ENCODE data around the gene TSHZ2. TPM values are rescaled to one million over a fixed set of nuclear protein-coding genes. Genes with fewer than 3 reads are reported as not detected.

Gene TSHZ2
- total and polyA plus RNA-seq, 9 of the 15 experiments (the other 6 are each of a cell fraction or from before 2014, with no cell fraction given), result 0.03 to 0.20 (median 0.05) TPM; not detected in 4

DNA sequence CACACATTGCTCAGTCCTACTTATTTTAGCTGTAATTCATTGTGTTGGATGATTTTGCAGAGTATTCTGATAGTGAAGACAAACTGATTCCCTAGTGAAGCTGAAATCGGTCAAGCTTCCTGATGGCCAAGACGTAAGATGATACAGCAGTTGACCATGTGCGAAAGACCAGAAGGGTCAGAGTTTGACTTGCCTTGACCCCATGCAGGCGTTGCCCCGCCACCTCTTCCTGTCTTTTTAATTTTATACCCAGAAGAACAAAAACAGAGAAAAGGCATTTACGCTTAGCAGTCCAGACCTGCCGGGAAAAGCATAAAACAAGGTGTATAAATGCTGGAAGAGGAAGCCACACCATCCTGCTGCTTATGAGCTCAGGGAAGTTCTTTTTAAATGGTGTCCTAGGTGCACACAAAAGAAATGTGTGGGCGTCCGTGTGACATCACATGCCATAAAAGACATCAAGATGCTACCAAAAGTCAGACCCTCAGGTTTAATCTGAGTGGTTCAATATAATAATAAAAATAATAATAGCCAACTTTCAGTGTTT lies 32.2 kb downstream of the TSHZ2 start:
- BruUV-seq (replicated peaks), result no TSS peak
- in situ Hi-C loops (cut with MboI), result no loop called here
- TF ChIP-seq ZZZ3 (IDR thresholded peaks at IDR 0.05), result no peak
- no peak for TF ChIP-seq SAFB (IDR thresholded peaks at IDR 0.05; ENCODE audit: borderline replicate concordance, low read depth, low read length)
- TF ChIP-seq, protein P1, sequence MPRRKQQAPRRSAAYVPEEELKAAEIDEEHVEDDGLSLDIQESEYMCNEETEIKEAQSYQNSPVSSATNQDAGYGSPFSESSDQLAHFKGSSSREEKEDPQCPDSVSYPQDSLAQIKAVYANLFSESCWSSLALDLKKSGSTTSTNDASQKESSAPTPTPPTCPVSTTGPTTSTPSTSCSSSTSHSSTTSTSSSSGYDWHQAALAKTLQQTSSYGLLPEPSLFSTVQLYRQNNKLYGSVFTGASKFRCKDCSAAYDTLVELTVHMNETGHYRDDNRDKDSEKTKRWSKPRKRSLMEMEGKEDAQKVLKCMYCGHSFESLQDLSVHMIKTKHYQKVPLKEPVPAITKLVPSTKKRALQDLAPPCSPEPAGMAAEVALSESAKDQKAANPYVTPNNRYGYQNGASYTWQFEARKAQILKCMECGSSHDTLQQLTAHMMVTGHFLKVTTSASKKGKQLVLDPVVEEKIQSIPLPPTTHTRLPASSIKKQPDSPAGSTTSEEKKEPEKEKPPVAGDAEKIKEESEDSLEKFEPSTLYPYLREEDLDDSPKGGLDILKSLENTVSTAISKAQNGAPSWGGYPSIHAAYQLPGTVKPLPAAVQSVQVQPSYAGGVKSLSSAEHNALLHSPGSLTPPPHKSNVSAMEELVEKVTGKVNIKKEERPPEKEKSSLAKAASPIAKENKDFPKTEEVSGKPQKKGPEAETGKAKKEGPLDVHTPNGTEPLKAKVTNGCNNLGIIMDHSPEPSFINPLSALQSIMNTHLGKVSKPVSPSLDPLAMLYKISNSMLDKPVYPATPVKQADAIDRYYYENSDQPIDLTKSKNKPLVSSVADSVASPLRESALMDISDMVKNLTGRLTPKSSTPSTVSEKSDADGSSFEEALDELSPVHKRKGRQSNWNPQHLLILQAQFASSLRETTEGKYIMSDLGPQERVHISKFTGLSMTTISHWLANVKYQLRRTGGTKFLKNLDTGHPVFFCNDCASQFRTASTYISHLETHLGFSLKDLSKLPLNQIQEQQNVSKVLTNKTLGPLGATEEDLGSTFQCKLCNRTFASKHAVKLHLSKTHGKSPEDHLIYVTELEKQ (CRISPR knock-in tag; IDR thresholded peaks at IDR 0.05), result no peak
- TF ChIP-seq HMG20A (CRISPR knock-in tag; conservative IDR thresholded peaks at IDR 0.05), result no peak
- TF ChIP-seq RFX5 (IDR thresholded peaks at IDR 0.05; ENCODE audit: low read depth, low read length), result no peak
- TF ChIP-seq, protein P2, sequence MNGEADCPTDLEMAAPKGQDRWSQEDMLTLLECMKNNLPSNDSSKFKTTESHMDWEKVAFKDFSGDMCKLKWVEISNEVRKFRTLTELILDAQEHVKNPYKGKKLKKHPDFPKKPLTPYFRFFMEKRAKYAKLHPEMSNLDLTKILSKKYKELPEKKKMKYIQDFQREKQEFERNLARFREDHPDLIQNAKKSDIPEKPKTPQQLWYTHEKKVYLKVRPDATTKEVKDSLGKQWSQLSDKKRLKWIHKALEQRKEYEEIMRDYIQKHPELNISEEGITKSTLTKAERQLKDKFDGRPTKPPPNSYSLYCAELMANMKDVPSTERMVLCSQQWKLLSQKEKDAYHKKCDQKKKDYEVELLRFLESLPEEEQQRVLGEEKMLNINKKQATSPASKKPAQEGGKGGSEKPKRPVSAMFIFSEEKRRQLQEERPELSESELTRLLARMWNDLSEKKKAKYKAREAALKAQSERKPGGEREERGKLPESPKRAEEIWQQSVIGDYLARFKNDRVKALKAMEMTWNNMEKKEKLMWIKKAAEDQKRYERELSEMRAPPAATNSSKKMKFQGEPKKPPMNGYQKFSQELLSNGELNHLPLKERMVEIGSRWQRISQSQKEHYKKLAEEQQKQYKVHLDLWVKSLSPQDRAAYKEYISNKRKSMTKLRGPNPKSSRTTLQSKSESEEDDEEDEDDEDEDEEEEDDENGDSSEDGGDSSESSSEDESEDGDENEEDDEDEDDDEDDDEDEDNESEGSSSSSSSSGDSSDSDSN (IDR thresholded peaks at IDR 0.05; ENCODE audit: borderline replicate concordance in 1 of 2, low read depth in 2 of 2, low read length in 2 of 2), result no peak
- TF ChIP-seq, protein P3, sequence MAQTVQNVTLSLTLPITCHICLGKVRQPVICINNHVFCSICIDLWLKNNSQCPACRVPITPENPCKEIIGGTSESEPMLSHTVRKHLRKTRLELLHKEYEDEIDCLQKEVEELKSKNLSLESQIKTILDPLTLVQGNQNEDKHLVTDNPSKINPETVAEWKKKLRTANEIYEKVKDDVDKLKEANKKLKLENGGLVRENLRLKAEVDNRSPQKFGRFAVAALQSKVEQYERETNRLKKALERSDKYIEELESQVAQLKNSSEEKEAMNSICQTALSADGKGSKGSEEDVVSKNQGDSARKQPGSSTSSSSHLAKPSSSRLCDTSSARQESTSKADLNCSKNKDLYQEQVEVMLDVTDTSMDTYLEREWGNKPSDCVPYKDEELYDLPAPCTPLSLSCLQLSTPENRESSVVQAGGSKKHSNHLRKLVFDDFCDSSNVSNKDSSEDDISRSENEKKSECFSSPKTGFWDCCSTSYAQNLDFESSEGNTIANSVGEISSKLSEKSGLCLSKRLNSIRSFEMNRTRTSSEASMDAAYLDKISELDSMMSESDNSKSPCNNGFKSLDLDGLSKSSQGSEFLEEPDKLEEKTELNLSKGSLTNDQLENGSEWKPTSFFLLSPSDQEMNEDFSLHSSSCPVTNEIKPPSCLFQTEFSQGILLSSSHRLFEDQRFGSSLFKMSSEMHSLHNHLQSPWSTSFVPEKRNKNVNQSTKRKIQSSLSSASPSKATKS (CRISPR knock-in tag; IDR thresholded peaks at IDR 0.05), result no peak
- TF ChIP-seq ETV1 (tag; conservative IDR thresholded peaks at IDR 0.05; ENCODE audit: low read depth), result no peak
- TF ChIP-seq RBM14 (IDR thresholded peaks at IDR 0.05; ENCODE audit: borderline replicate concordance, insufficient read depth, low read depth, low read length), result no peak
- no peak for TF ChIP-seq ETS2 (tag; IDR thresholded peaks at IDR 0.05; ENCODE audit: borderline replicate concordance, poor library complexity, severe bottlenecking)
- no peak for TF ChIP-seq RBM22 (IDR thresholded peaks at IDR 0.05; ENCODE audit: low read depth, low read length, poor library complexity, severe bottlenecking)
- TF ChIP-seq KAT7 (CRISPR knock-in tag; IDR thresholded peaks at IDR 0.05; ENCODE audit: borderline replicate concordance), result no peak
- TF ChIP-seq RFX7 (CRISPR knock-in tag; IDR thresholded peaks at IDR 0.05), result no peak
- TF ChIP-seq TRIM24 (IDR thresholded peaks at IDR 0.05), result no peak

More for the DNA sequence above, 32.2 kb downstream of the TSHZ2 start:
- no peaks in the 10 kb centered on the region for H3K9me3 ChIP-seq (replicated peaks; ENCODE audit: control insufficient read depth, insufficient read depth, low read depth, low read length)
- no peak overlapping the region for H3K9ac ChIP-seq (ENCODE audit: insufficient read depth in 1 of 2, low read depth in 2 of 2, low read length in 2 of 2)
- POLR2A ChIA-PET, result no interaction called here
- no peaks in the 10 kb centered on the region for H3K36me3 ChIP-seq (ENCODE audit: control insufficient read depth, insufficient read depth, low read length)
- ATAC-seq, result no peak
- CTCF ChIA-PET (ENCODE audit: low intra/inter-chr PET ratio), result no interaction called here
- no peak for DNase-seq (ENCODE audit: extremely low read depth in 1 of 4, low spot score in 3 of 4)
- under 1% methylated on average over 9 of the region's 9 CpGs for WGBS (ENCODE audit: insufficient coverage, low coverage, missing lambda C conversion rate)
- H3K9me1 ChIP-seq (ENCODE audit: control insufficient read depth, insufficient read depth, low read length), result no peaks in the 10 kb centered on the region
- H3K4me3 ChIP-seq, result no peak overlapping the region
- H3K4me2 ChIP-seq (ENCODE audit: insufficient read depth, low read length), result no peak overlapping the region
- H2AFZ ChIP-seq (ENCODE audit: low read depth, low read length), result no peak overlapping the region
- H4K20me1 ChIP-seq (replicated peaks; ENCODE audit: control insufficient read depth, insufficient read depth, low read length), result no peaks in the 10 kb centered on the region
- intact Hi-C loops (cut with micrococcal nuclease), result no loop called here
- H3K4me1 ChIP-seq (replicated peaks in 1 of 2; ENCODE audit: control insufficient read depth in 2 of 2, insufficient read depth in 2 of 2, low read length in 2 of 2), result no peaks in the 10 kb centered on the region
- H3K79me2 ChIP-seq (ENCODE audit: control insufficient read depth, insufficient read depth, low read length), result no peaks in the 10 kb centered on the region
- H3K27me3 ChIP-seq (ENCODE audit: control insufficient read depth in 2 of 2, insufficient read depth in 2 of 2, low read length in 2 of 2), result no peaks in the 10 kb centered on the region
- H3K27ac ChIP-seq (ENCODE audit: extremely low read depth, low read depth, low read length), result no peak overlapping the region
- no peak for FAIRE-seq
